Measurements from ENCODE around the gene MYL3. TPM values are rescaled to one million over a fixed set of nuclear protein-coding genes. Genes with fewer than 3 reads are reported as not detected.
A peak's percentile ranks its signal among the peaks of the same experiment; 100 is the strongest.

The MYL3 gene
- total RNA-seq, 4 donors from 2014 or later = 5.4 to 17.1 (median 8.6) TPM

DNA sequence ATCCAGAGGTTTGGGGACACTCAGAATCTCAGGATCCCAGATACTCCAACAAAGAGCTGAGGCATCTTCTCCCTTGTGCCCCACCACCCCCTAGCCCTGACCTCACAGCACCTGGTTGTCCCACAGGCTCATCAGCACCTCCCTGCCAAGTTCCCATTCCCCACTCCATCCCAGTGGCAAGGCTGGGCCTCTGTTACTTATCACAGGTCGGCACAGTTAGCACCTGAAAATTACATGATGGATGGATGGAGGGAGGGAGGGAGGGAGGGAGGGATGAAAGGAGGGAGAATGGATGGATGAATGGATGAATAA is 12.8 kb downstream of the MYL3 start:
- H3K4me3 ChIP-seq = no peak overlapping the region
- TF ChIP-seq EP300 (IDR thresholded peaks at IDR 0.05) = no peak
- no peak for TF ChIP-seq POLR2A (IDR thresholded peaks at IDR 0.05)
- TF ChIP-seq, protein P1, sequence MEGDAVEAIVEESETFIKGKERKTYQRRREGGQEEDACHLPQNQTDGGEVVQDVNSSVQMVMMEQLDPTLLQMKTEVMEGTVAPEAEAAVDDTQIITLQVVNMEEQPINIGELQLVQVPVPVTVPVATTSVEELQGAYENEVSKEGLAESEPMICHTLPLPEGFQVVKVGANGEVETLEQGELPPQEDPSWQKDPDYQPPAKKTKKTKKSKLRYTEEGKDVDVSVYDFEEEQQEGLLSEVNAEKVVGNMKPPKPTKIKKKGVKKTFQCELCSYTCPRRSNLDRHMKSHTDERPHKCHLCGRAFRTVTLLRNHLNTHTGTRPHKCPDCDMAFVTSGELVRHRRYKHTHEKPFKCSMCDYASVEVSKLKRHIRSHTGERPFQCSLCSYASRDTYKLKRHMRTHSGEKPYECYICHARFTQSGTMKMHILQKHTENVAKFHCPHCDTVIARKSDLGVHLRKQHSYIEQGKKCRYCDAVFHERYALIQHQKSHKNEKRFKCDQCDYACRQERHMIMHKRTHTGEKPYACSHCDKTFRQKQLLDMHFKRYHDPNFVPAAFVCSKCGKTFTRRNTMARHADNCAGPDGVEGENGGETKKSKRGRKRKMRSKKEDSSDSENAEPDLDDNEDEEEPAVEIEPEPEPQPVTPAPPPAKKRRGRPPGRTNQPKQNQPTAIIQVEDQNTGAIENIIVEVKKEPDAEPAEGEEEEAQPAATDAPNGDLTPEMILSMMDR (IDR thresholded peaks at IDR 0.05) = no peak

DNA sequence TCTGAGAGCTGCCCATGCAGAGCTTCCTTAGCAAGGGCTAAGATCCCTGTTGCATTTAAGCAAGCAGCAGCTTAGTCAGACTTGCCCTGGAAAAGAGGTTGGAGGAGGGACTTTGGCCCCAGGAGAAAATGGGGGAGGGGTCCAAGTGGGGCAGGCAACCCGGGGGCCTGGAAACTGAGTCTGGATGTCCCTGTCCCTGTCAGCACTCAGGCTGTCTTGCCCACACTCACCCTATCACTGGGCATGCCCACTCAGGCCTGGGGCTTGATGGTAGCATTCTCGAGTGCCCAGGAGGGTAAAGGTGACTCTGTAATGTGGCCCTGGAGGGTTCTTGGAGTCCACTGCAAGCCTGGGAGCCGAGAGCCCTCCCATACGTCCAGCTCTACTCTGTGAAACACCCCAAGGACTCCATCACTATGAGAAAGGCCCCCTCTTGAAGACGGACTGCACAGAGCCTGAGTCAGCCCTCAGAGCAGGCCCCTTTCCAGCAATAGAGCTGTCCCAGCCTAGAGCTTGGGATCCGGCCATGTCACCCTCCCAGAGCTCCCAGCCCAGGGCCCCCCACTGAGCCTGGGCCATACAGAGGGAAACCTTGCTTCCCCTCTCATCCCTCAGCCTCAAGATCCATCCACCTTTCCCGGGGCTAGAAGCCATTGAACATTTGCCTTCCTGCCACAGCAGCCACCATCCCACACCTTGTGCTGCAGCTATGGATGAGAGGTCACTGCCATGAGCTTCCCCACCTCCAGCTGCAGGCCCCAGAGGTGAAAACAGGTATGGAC is 13.4 kb downstream of the MYL3 start:
- H3K4me3 ChIP-seq = no peak overlapping the region
- no peaks in the 10 kb centered on the region for H3K9me3 ChIP-seq
- H3K4me1 ChIP-seq = peaks cover 0 to 40% (median 9%) of the 10 kb centered on the region in 4 donors
- TF ChIP-seq, protein P1 (IDR thresholded peaks at IDR 0.05) = no peak
- H3K27ac ChIP-seq = peak overlapping the region in 2 of 4 donors; percentile 31 to 88
- no peaks in the 10 kb centered on the region for H3K36me3 ChIP-seq
- no peak for DNase-seq (ENCODE audit: low spot score in 2 of 2)
- 68 to 81% methylated on average over 6 of the region's 7 CpGs for WGBS, 2 donors
- no peaks in the 10 kb centered on the region for H3K27me3 ChIP-seq

More for the DNA sequence above, 12.8 kb downstream of the MYL3 start:
- WGBS, 2 donors = 91% methylated on average over 1 of the region's 1 CpG
- no peak for DNase-seq (ENCODE audit: low spot score in 2 of 2)
- peaks cover 0 to 35% (median 7%) of the 10 kb centered on the region in 4 donors for H3K4me1 ChIP-seq
- peak overlapping the region in 1 of 4 donors; percentile 88 for H3K27ac ChIP-seq
- no peaks in the 10 kb centered on the region for H3K27me3 ChIP-seq
- H3K9me3 ChIP-seq = no peaks in the 10 kb centered on the region
- H3K36me3 ChIP-seq = no peaks in the 10 kb centered on the region

DNA sequence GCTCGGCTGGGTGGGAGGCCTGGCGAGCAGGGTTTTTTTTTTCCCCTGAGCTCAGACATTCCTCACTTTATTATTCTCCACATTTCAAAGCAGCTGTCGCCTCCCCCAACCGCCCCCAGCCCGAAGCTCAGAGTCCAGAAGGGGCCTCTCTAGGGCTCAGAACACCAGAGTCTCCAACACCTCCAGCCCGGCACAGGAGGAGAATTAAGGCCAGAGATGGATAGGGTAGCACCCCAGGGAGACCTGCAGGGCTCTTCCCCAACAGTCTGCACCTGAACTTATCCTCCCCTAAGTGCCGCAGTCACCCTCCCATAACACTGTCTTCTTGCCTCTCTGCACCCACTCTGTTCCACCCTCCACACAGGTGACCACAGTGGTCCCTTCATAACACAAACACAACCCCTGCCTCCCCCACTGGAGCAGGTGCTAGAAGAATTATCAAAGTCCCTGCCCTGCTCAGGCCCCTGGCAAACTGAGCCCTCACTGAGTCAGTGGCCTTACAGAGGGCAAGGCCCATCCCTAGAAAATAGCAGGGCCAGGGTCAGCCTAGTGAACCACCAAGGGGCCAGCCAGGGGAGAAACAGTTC is 14.1 kb downstream of the MYL3 start:
- no peak overlapping the region for H3K4me3 ChIP-seq
- no peaks in the 10 kb centered on the region for H3K9me3 ChIP-seq
- DNase-seq (ENCODE audit: low spot score in 2 of 2) = no peak
- H3K27ac ChIP-seq = peak overlapping the region in 1 of 4 donors; percentile 88
- H3K27me3 ChIP-seq = no peaks in the 10 kb centered on the region
- peaks cover 0 to 44% (median 11%) of the 10 kb centered on the region in 4 donors for H3K4me1 ChIP-seq
- 59 to 65% methylated on average over 7 of the region's 7 CpGs for WGBS, 2 donors
- TF ChIP-seq EP300 (IDR thresholded peaks at IDR 0.05) = no peak
- no peaks in the 10 kb centered on the region for H3K36me3 ChIP-seq

DNA sequence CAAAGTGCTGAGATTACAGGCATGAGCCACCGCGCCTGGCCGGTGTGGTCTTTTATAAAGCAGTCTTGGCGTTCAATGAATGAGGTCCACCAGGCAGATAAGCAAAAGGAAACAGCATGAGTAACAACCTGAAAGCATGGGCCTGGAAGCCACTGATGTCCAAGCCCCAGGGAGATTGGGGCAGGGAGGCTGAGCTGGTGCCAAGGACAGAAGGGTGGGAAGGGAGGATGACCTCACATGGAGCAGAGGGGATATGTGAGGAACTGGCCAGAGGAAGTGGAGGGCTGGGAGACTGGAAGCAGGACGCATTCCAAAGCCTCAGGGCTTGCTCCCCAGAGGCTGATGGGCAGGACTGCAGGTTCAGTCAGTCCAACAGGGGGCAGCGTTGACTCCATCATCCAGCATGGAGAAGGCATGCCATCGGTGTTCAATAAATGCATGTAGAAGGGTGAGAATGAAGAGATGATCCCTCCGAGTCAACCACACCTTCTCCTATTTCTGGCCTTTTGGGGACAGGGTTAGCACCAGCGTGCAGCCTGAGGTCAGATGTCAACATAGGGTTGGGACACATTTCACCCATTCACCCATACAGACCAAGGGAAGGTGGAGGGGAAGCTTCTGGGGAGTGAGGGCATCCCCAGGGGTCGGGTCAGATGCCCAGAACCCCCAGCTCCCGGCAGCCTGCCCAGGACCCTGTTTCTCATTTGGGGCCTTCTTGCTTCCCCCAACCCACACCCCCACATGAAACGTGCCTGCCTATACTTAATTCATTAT is 14.8 kb downstream of the MYL3 start:
- no peak for DNase-seq (ENCODE audit: low spot score in 2 of 2)
- peaks cover 0 to under 1% (median 0%) of the 10 kb centered on the region in 4 donors for H3K9me3 ChIP-seq
- peak overlapping the region in 1 of 4 donors; percentile 88 for H3K27ac ChIP-seq
- H3K36me3 ChIP-seq = no peaks in the 10 kb centered on the region
- 65 to 69% methylated on average over 12 of the region's 12 CpGs for WGBS, 2 donors
- peaks cover 0 to 44% (median 11%) of the 10 kb centered on the region in 4 donors for H3K4me1 ChIP-seq
- no peaks in the 10 kb centered on the region for H3K27me3 ChIP-seq
- TF ChIP-seq, protein P1 (IDR thresholded peaks at IDR 0.05) = peak in 2 of 5 experiments; percentile 17 to 35
- TF ChIP-seq EP300 (IDR thresholded peaks at IDR 0.05) (no peak), POLR2A (IDR thresholded peaks at IDR 0.05) (no peak)
- no peak overlapping the region for H3K4me3 ChIP-seq

- no peaks in the 10 kb centered on the region for H3K27me3 ChIP-seq
- peak overlapping the region in 1 of 4 donors; percentile 88 for H3K27ac ChIP-seq
- peaks cover 0 to 6% (median 0%) of the 10 kb centered on the region in 4 donors for H3K9me3 ChIP-seq
- H3K4me1 ChIP-seq = peaks cover 0 to 44% (median 11%) of the 10 kb centered on the region in 4 donors
- TF ChIP-seq EP300 (IDR thresholded peaks at IDR 0.05) (no peak), POLR2A (IDR thresholded peaks at IDR 0.05) (no peak)
- TF ChIP-seq, protein P1 (IDR thresholded peaks at IDR 0.05) = no peak
- no peak for DNase-seq (ENCODE audit: low spot score in 2 of 2)
- H3K4me3 ChIP-seq = no peak overlapping the region
- H3K36me3 ChIP-seq = no peaks in the 10 kb centered on the region
- 93 to 96% methylated on average over 5 of the region's 5 CpGs for WGBS, 2 donors
Measured at GRCh38 chr3:46847744-46848143, 15.5 kb downstream of the MYL3 start.
